DOHH2 (cell line): ENCODE measurements around the gene TTC39A.

Source experiments
- H3F3A ChIP-seq: fragments of 200-600 bp; sonication (generic), shearing (Covaris generic); 2 replicates; pipeline ENCODE4 v1.6.0; 2016; ENCODE audit warnings: antibody characterized with exemption, mild to moderate bottlenecking; ENCODE audit not compliant: control insufficient read depth, insufficient read depth
- H3K27ac ChIP-seq: fragments of 200-600 bp; sonication (generic); 2 replicates; pipeline ENCODE4 v1.5.1; 2014; ENCODE audit warnings: low read depth, mild to moderate bottlenecking, low read length, moderate library complexity
- H3K27me3 ChIP-seq: fragments of 200-600 bp; sonication (generic); 2 replicates; pipeline ENCODE4 v1.6.1; 2014; ENCODE audit warnings: mild to moderate bottlenecking, low read length, mixed read lengths; ENCODE audit not compliant: control insufficient read depth
- H3K36me3 ChIP-seq: fragments of 200-600 bp; sonication (generic); 2 replicates; pipeline ENCODE4 v1.6.1; 2014; ENCODE audit warnings: mild to moderate bottlenecking, low read length, moderate library complexity, mixed read lengths; ENCODE audit not compliant: control insufficient read depth
- H3K4me1 ChIP-seq: fragments of 200-600 bp; sonication (generic); 2 replicates; pipeline ENCODE4 v1.6.1; 2014; ENCODE audit warnings: mild to moderate bottlenecking, low read length, mixed read lengths; ENCODE audit not compliant: control insufficient read depth
- H3K4me2 ChIP-seq: fragments of 200-600 bp; sonication (generic); 2 replicates; pipeline ENCODE4 v1.6.0; 2014; ENCODE audit warnings: mild to moderate bottlenecking, low read length, moderate library complexity
- H3K4me3 ChIP-seq: fragments of 200-600 bp; sonication (generic); 2 replicates; pipeline ENCODE4 v1.5.1; 2014; ENCODE audit warnings: mild to moderate bottlenecking, low read length, mixed read lengths
- H3K79me2 ChIP-seq: fragments of 200-600 bp; sonication (generic); 2 replicates; pipeline ENCODE4 v1.6.1; 2014; ENCODE audit warnings: mild to moderate bottlenecking, low read length, mixed read lengths; ENCODE audit not compliant: control insufficient read depth
- H3K9me2 ChIP-seq: fragments of 200-600 bp; sonication (generic); replicated peaks from 2 replicates; pipeline ENCODE4 v1.6.1; 2014; ENCODE audit warnings: mild to moderate bottlenecking, low read length, mixed read lengths; ENCODE audit not compliant: control insufficient read depth
- H3K9me3 ChIP-seq: fragments of 200-600 bp; sonication (generic); 2 replicates; pipeline ENCODE4 v1.6.1; 2014; ENCODE audit warnings: antibody characterized with exemption, low read length, mixed read lengths; ENCODE audit not compliant: control insufficient read depth, insufficient read depth
- H4K20me1 ChIP-seq: fragments of 200-600 bp; sonication (generic); 2 replicates; pipeline ENCODE4 v1.6.0; 2014; ENCODE audit warnings: low read depth, mild to moderate bottlenecking, antibody characterized with exemption, low read length, moderate library complexity; ENCODE audit not compliant: control insufficient read depth, insufficient read depth
- CTCF ChIP-seq: fragments of 200-600 bp; sonication (generic); IDR thresholded peaks from one replicate; pipeline ENCODE4 v1.5.1; 2014; ENCODE audit warnings: antibody characterized with exemption, mild to moderate bottlenecking, low read depth, low read length; ENCODE audit not compliant: poor library complexity, severe bottlenecking
- EZH2phosphoT487 ChIP-seq: fragments of 200-600 bp; sonication (generic); IDR thresholded peaks from 2 replicates; pipeline ENCODE4 v1.6.1; 2017; ENCODE audit warnings: borderline replicate concordance, mild to moderate bottlenecking, antibody characterized with exemption, low read length, moderate library complexity, mixed read lengths

The TTC39A gene

GRCh38 chr1:51266791-51267190, 63.6 kb downstream of the TTC39A start:
- Histone ChIP-seq H3K9me2 (no peaks in the 10 kb centered on the region), H3K27ac (no peak overlapping the region), H3K4me1 (no peaks in the 10 kb centered on the region), H3K4me2 (no peak overlapping the region), H3K27me3 (peaks cover 39% of the 10 kb centered on the region), H3K79me2 (no peaks in the 10 kb centered on the region), H3K4me3 (no peak overlapping the region), H3K9me3 (no peaks in the 10 kb centered on the region), H3F3A (no peaks in the 10 kb centered on the region), H4K20me1 (no peaks in the 10 kb centered on the region), H3K36me3 (no peaks in the 10 kb centered on the region)
- no peak for TF ChIP-seq EZH2phosphoT487
- TF ChIP-seq CTCF, result no peak

GRCh38 chr1:51266181-51266580, 64.2 kb downstream of the TTC39A start:
- Histone ChIP-seq H3K4me3 (no peak overlapping the region), H3K9me2 (no peaks in the 10 kb centered on the region), H3K4me2 (no peak overlapping the region), H3K27me3 (peaks cover 38% of the 10 kb centered on the region), H3K27ac (no peak overlapping the region), H3K4me1 (no peaks in the 10 kb centered on the region), H4K20me1 (no peaks in the 10 kb centered on the region), H3K9me3 (no peaks in the 10 kb centered on the region), H3K36me3 (no peaks in the 10 kb centered on the region), H3K79me2 (no peaks in the 10 kb centered on the region), H3F3A (no peaks in the 10 kb centered on the region)
- TF ChIP-seq EZH2phosphoT487 (no peak), CTCF (no peak)

GRCh38 chr1:51265618-51266017, 64.7 kb downstream of the TTC39A start:
- Histone ChIP-seq H3K4me3 (no peak overlapping the region), H3K4me1 (no peaks in the 10 kb centered on the region), H3K27me3 (peaks cover 32% of the 10 kb centered on the region), H3K27ac (no peak overlapping the region), H3K9me3 (no peaks in the 10 kb centered on the region), H3F3A (no peaks in the 10 kb centered on the region), H3K9me2 (no peaks in the 10 kb centered on the region), H4K20me1 (no peaks in the 10 kb centered on the region), H3K4me2 (no peak overlapping the region), H3K79me2 (no peaks in the 10 kb centered on the region), H3K36me3 (no peaks in the 10 kb centered on the region)
- TF ChIP-seq CTCF (no peak), EZH2phosphoT487 (no peak)

GRCh38 chr1:51264451-51264850, 65.9 kb downstream of the TTC39A start:
- Histone ChIP-seq H3K9me3 (no peaks in the 10 kb centered on the region), H3K27ac (no peak overlapping the region), H3K4me3 (no peak overlapping the region), H3F3A (no peaks in the 10 kb centered on the region), H3K4me1 (no peaks in the 10 kb centered on the region), H3K36me3 (no peaks in the 10 kb centered on the region), H3K27me3 (peaks cover 33% of the 10 kb centered on the region), H3K4me2 (no peak overlapping the region), H3K79me2 (no peaks in the 10 kb centered on the region), H3K9me2 (no peaks in the 10 kb centered on the region), H4K20me1 (no peaks in the 10 kb centered on the region)
- no peak for TF ChIP-seq EZH2phosphoT487
- no peak for TF ChIP-seq CTCF
